Activated CD8-positive, alpha-beta memory T cell treated with anti-CD3 and anti-CD28 coated beads, Interleukin-2, amount 50 U/mL, for 24 hours (primary cell): ENCODE measurements around the gene KCNK16.

ENCODE experiments used
- DNase-seq: peaks from one replicate; pipeline ENCODE4 v3.0.0-alpha.2; 2020; ENCODE audit errors: extremely low read depth

The KCNK16 gene

GRCh38 chr6:39276379-39276995, 46.0 kb downstream of the KCNK16 start:
- no peak for DNase-seq

- no peak for DNase-seq
Observed at GRCh38 chr6:39274903-39275302, 47.6 kb downstream of the KCNK16 start.

- DNase-seq, result no peak
Observed at GRCh38 chr6:39274471-39274870, 48.0 kb downstream of the KCNK16 start.

- no peak for DNase-seq
Observed at GRCh38 chr6:39273406-39273821, 49.1 kb downstream of the KCNK16 start.

- no peak for DNase-seq
Observed at GRCh38 chr6:39269961-39270360, 52.5 kb downstream of the KCNK16 start.

GRCh38 chr6:39268721-39269120, 53.8 kb downstream of the KCNK16 start:
- DNase-seq, result no peak

GRCh38 chr6:39268171-39268570, 54.3 kb downstream of the KCNK16 start:
- no peak for DNase-seq

- no peak for DNase-seq
Observed at GRCh38 chr6:39266782-39267355, 55.6 kb downstream of the KCNK16 start.

GRCh38 chr6:39266375-39266774, 56.1 kb downstream of the KCNK16 start:
- DNase-seq, result no peak
